Mammary epithelial cell (primary cell): Measurements from ENCODE around the gene C1QTNF9.

Experiments used
- EZH2 ChIP-seq: IDR thresholded peaks from 2 replicates; pipeline ENCODE4 v1.6.1; 2012; ENCODE audit warnings: low read length, inconsistent platforms, borderline replicate concordance
- TF ChIP-seq, protein P1 (sequence below), 2 donors: IDR thresholded peaks in 1 of 2; conservative IDR thresholded peaks in 1 of 2; 2 replicates each; pipeline ENCODE4 v1.5.1; 2011 to 2012; ENCODE audit warnings: inconsistent platforms in 2 of 2, low read length in 2 of 2, mild to moderate bottlenecking in 2 of 2, control low read depth in 1 of 2, low read depth in 1 of 2; ENCODE audit not compliant: insufficient read depth in 1 of 2; ENCODE audit errors: extremely low read depth in 1 of 2

GRCh38 chr13:24280720-24281119, 28.7 kb upstream of the C1QTNF9 start:
- TF ChIP-seq, protein P1, sequence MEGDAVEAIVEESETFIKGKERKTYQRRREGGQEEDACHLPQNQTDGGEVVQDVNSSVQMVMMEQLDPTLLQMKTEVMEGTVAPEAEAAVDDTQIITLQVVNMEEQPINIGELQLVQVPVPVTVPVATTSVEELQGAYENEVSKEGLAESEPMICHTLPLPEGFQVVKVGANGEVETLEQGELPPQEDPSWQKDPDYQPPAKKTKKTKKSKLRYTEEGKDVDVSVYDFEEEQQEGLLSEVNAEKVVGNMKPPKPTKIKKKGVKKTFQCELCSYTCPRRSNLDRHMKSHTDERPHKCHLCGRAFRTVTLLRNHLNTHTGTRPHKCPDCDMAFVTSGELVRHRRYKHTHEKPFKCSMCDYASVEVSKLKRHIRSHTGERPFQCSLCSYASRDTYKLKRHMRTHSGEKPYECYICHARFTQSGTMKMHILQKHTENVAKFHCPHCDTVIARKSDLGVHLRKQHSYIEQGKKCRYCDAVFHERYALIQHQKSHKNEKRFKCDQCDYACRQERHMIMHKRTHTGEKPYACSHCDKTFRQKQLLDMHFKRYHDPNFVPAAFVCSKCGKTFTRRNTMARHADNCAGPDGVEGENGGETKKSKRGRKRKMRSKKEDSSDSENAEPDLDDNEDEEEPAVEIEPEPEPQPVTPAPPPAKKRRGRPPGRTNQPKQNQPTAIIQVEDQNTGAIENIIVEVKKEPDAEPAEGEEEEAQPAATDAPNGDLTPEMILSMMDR (conservative IDR thresholded peaks at IDR 0.05 in 1 of 2, IDR thresholded peaks at IDR 0.05 in 1 of 2; ENCODE audit: extremely low read depth in 1 of 2, insufficient read depth in 1 of 2, low read depth in 1 of 2, low read length in 2 of 2), result no peak
- no peak for TF ChIP-seq EZH2
